GM12892 (cell line): ENCODE measurements around the gene MEGF9.

ENCODE experiments used
- POLR2A ChIP-seq: IDR thresholded peaks from 2 replicates; pipeline ENCODE4 v1.6.1; 2011; ENCODE audit warnings: low read depth, low read length, control low read depth
- POLR2AphosphoS5 ChIP-seq: IDR thresholded peaks from 2 replicates; pipeline ENCODE4 v1.6.1; 2011; ENCODE audit warnings: low read depth, low read length, control low read depth
- TAF1 ChIP-seq: IDR thresholded peaks from 2 replicates; pipeline ENCODE4 v1.6.1; 2011; ENCODE audit warnings: low read depth, mild to moderate bottlenecking, control low read depth, low read length, borderline replicate concordance

- TF ChIP-seq POLR2A (no peak), TAF1 (no peak), POLR2AphosphoS5 (no peak)
Observed at GRCh38 chr9:120648581-120649197, 65.6 kb downstream of the MEGF9 start.
